AG10803 (cell line): ENCODE results near the gene PMEL.

Source experiments
- DNase-seq: peaks from one replicate; pipeline ENCODE4 v3.0.0; 2010; ENCODE audit warnings: low read depth
- H3K4me3 ChIP-seq: 2 replicates; pipeline ENCODE4 v1.5.1; 2011; ENCODE audit warnings: mild to moderate bottlenecking, low read length, control low read depth
- CTCF ChIP-seq: conservative IDR thresholded peaks from 2 replicates; pipeline ENCODE4 v1.5.1; 2011; ENCODE audit warnings: mild to moderate bottlenecking, low read length, control low read depth, inconsistent platforms

Gene PMEL

DNA sequence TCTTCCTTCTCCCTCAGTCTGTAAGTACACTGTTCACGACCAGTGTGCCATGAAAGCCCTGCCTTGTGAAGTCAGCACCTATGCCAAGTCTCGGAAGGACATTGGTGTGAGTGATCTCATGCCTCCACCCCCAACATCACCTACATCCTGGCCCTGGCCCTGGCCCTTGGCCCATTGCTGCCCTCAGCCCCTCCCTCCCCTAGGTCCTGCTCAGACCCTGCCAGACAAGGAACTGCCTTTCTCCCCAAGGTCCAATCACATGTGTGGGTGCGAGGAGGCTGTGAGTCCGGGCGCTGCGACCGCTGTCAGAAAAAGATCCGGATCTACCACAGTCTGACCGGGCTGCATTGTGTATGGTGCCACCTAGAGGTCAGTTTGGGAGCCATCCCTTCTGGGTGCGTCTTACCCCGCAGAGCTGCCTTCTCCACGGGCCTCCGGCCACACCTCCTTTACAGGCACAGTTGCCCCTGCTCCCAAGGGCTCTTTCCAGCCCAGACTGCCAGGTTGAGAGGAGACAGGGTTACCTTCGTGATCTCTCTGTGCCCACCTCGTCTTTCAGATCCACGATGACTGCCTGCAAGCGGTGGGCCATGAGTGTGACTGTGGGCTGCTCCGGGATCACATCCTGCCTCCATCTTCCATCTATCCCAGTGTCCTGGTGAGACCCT, 25.6 kb downstream of the PMEL start:
- DNase-seq = peak; percentile 80
- H3K4me3 ChIP-seq = no peak overlapping the region
- TF ChIP-seq CTCF = peak; percentile 94

DNA sequence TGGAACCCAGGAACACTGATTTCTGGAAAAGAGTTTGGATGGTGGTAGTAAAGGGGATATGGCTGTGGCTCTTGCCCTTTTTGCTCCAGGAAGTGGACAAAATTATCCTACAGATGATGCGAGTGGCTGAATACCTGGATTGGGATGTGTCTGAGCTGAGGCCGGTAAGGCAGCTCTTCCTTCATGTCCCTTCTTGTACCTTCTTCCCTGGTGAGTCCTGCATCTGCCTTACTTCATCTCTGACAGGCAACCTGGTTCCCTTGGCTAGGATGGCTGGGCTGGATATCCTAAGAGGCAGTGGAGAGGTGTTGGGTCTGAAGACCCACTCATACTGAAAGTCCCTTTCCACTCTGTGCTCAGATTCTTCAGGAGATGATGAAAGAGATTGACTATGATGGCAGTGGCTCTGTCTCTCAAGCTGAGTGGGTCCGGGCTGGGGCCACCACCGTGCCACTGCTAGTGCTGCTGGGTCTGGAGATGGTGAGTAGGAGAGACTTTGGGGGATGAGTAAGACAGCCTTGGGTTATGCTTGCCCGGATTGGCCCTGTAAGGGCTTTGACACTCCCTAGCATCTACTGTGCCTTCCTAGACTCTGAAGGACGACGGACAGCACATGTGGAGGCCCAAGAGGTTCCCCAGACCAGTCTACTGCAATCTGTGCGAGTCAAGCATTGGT, 26.9 kb downstream of the PMEL start:
- no peak for DNase-seq
- no peak for TF ChIP-seq CTCF
- H3K4me3 ChIP-seq = no peak overlapping the region

- no peak overlapping the region for H3K4me3 ChIP-seq
- peak; percentile 18 for DNase-seq
- TF ChIP-seq CTCF = no peak
Measured at GRCh38 chr12:55937981-55938380, 27.9 kb downstream of the PMEL start.

GRCh38 chr12:55935738-55936151, 30.1 kb downstream of the PMEL start:
- no peak for DNase-seq
- TF ChIP-seq CTCF = no peak
- peak overlapping the region; percentile 29 for H3K4me3 ChIP-seq

- no peak overlapping the region for H3K4me3 ChIP-seq
- DNase-seq = no peak
- TF ChIP-seq CTCF = no peak
Measured at GRCh38 chr12:55934773-55935172, 31.1 kb downstream of the PMEL start.

DNA sequence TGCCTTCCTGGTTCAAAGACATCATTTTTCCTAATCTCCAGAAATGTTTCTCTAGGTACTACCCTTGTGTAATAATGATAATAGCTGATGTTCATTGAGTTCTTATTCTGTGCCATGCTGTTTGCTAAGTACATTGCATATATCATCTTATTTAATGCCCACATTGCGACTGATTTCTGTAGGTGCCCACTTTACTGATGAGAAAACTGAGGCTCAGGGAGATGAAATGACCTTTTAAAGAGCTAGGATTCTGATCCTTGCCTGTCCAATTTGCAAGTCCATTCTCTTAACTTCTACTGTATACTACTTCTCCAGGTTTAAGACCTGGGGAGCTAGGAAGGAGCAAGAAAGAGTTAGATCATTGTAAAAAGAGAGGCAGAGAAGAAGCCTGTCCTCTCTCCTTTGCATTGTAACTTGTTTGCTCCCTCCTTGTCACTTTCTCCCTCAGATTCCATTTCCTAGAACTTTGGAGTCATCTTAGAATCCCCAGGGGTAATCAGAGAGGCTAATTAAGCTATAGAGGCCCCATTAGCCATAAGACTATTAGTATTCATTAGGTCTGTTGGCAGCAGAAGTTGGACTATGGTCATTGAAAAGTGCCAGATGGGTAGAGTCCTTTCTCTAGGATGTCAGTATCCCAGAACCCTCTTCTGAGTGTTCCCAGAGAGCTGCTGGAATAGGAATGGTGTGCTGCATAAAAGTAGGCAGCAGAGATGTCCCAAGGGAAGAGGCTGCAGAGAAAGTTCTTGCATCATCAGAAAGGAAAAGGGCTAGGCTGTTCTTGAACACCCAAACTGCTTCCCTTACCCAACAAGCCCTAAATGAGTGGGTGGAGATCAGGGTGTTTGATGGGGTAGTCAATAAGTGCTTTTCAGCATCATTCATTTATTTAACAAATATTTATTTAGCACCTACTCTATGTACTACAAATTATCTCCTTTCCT, 31.8 kb downstream of the PMEL start:
- TF ChIP-seq CTCF = no peak
- H3K4me3 ChIP-seq = no peak overlapping the region; the same call in 1 of the 2 replicates
- DNase-seq = peak; percentile 55
